D721Med (cell line): ENCODE data around the gene PLEKHO2.

Experiments
- DNase-seq: peaks from one replicate; pipeline ENCODE4 v3.0.0; 2011; ENCODE audit warnings: low spot score; ENCODE audit not compliant: insufficient read length
- FAIRE-seq: peaks from 2 replicates; lab custom pipeline; 2011; peaks lifted over from hg19 to GRCh38; lab: Jason Lieb, UNC
- CTCF ChIP-seq: IDR thresholded peaks from 2 replicates; pipeline ENCODE4 v1.5.1; 2012; ENCODE audit warnings: mild to moderate bottlenecking, control low read depth; ENCODE audit not compliant: insufficient read depth; ENCODE audit errors: missing control alignments

Gene PLEKHO2

GRCh38 chr15:64916365-64916764 lies 74.7 kb downstream of the PLEKHO2 start:
- FAIRE-seq (no peak), DNase-seq (no peak)
- TF ChIP-seq CTCF: no peak

- DNase-seq (no peak), FAIRE-seq (no peak)
- no peak for TF ChIP-seq CTCF
Measured at GRCh38 chr15:64917211-64917610, 75.5 kb downstream of the PLEKHO2 start.
